HG02571 (cell line): ENCODE measurements around the gene GSC2.
"Not testable (repeated sequence)": the region's sequence is repeated elsewhere in the genome, so short reads cannot be mapped to it uniquely, and the experiment has no call there.

Source experiments
- ATAC-seq: cut with Tn5 transposase; IDR thresholded peaks from one replicate; pipeline ENCODE4 v1.9.1; 2021; ENCODE audit warnings: mild to moderate bottlenecking, moderate library complexity; ENCODE audit not compliant: unreplicated experiment

Gene GSC2

GRCh38 chr22:19178065-19178656, 28.1 kb upstream of the GSC2 start:
- ATAC-seq, result peak; percentile 26

GRCh38 chr22:19177164-19178064, 27.3 kb upstream of the GSC2 start:
- no peak for ATAC-seq

GRCh38 chr22:19176732-19177131, 26.6 kb upstream of the GSC2 start:
- no peak for ATAC-seq

GRCh38 chr22:19176175-19176643, 26.1 kb upstream of the GSC2 start:
- no peak for ATAC-seq

GRCh38 chr22:19175602-19176174, 25.6 kb upstream of the GSC2 start:
- no peak for ATAC-seq

GRCh38 chr22:19175026-19175601, 25.0 kb upstream of the GSC2 start:
- ATAC-seq, result no peak

GRCh38 chr22:19174106-19175025, 24.3 kb upstream of the GSC2 start:
- no peak for ATAC-seq

GRCh38 chr22:19173047-19174035, 23.2 kb upstream of the GSC2 start:
- no peak for ATAC-seq

GRCh38 chr22:19172213-19173046, 22.3 kb upstream of the GSC2 start:
- no peak for ATAC-seq

GRCh38 chr22:19169947-19170318, 19.8 kb upstream of the GSC2 start:
- no peak for ATAC-seq

GRCh38 chr22:19169002-19169946, 19.2 kb upstream of the GSC2 start:
- no peak for ATAC-seq

GRCh38 chr22:19168088-19168890, 18.2 kb upstream of the GSC2 start:
- ATAC-seq, result no peak

- ATAC-seq, result no peak
Observed at GRCh38 chr22:19167106-19167869, 17.2 kb upstream of the GSC2 start.

- no peak for ATAC-seq
Observed at GRCh38 chr22:19166421-19166820, 16.3 kb upstream of the GSC2 start.

- no peak for ATAC-seq
Observed at GRCh38 chr22:19164425-19164824, 14.3 kb upstream of the GSC2 start.

GRCh38 chr22:19158649-19159048, 8.6 kb upstream of the GSC2 start:
- ATAC-seq, result not testable (repeated sequence)
